GM12878 (cell line): ENCODE data around the gene QSOX1. TPM values are rescaled to one million over a fixed set of nuclear protein-coding genes. Genes with fewer than 3 reads are reported as not detected.

Experiments used
- ATAC-seq: fragments of 200-7000 bp; cut with Tn5 transposase; 3 replicates; pipeline ENCODE4 v1.9.1; 2020; ENCODE audit warnings: mild to moderate bottlenecking, moderate library complexity
- BruUV-seq: library from RNA; stranded (reverse); fragments of 400-500 nt; replicated peaks from 2 replicates; lab custom pipeline; 2021; lab: Mats Ljungman, UMichigan
- CTCF ChIA-PET: fragments of 300-600 bp; sonication (Branson Sonifier 250); formaldehyde crosslinking; extraction: SDS; loops from one replicate; lab custom pipeline; 2021; ENCODE audit warnings: inconsistent platforms; lab: Yijun Ruan, JAX
- POLR2A ChIA-PET: fragments of 350-600 bp; formaldehyde crosslinking; extraction: SDS; loops from one replicate; lab custom pipeline; 2021; ENCODE audit warnings: inconsistent platforms; lab: Charles Lee
- RAD21 ChIA-PET: fragments of 300-600 bp; sonication (Branson Sonifier 250); formaldehyde crosslinking; loops from one replicate; lab custom pipeline; 2023; ENCODE audit warnings: antibody characterized with exemption; ENCODE audit not compliant: unreplicated experiment; lab: Charles Lee
- SMC1A ChIA-PET: fragments of 300-600 bp; sonication (Branson Sonifier 250); formaldehyde crosslinking; loops from one replicate; lab custom pipeline; 2023; ENCODE audit not compliant: unreplicated experiment, uncharacterized antibody; lab: Charles Lee
- DNase-seq: peaks from one replicate; pipeline ENCODE4 v3.0.0-alpha.2; 2011; ENCODE audit warnings: low read depth, low spot score
- FAIRE-seq: peaks from 3 replicates; lab custom pipeline; 2011; peaks lifted over from hg19 to GRCh38; lab: Jason Lieb, UNC
- H2AFZ ChIP-seq: 2 replicates; pipeline ENCODE4 v1.6.0; 2011; ENCODE audit warnings: low read depth, low read length, control low read depth; ENCODE audit not compliant: control insufficient read depth
- H3K27ac ChIP-seq: 2 replicates; pipeline ENCODE4 v1.5.1; 2011; ENCODE audit warnings: control low read depth; ENCODE audit not compliant: control insufficient read depth, insufficient read depth
- H3K27me3 ChIP-seq, 2 experiments: replicated peaks in 1 of 2; 2 replicates each; pipeline versions ENCODE4 v1.6.0 to v1.6.1; 2011; ENCODE audit warnings: low read length in 1 of 2; ENCODE audit not compliant: control insufficient read depth in 2 of 2, insufficient read depth in 2 of 2
- H3K36me3 ChIP-seq, 2 experiments: 2 replicates each; pipeline ENCODE4 v1.5.1; 2011; ENCODE audit warnings: low read length in 1 of 2; ENCODE audit not compliant: control insufficient read depth in 2 of 2, insufficient read depth in 2 of 2
- H3K4me1 ChIP-seq: 2 replicates; pipeline ENCODE4 v1.6.1; 2011; ENCODE audit warnings: mild to moderate bottlenecking, low read length, moderate library complexity, mixed read lengths; ENCODE audit not compliant: control insufficient read depth, insufficient read depth
- H3K4me2 ChIP-seq: 2 replicates; pipeline ENCODE4 v1.6.0; 2011; ENCODE audit warnings: control low read depth; ENCODE audit not compliant: control insufficient read depth, insufficient read depth
- H3K4me3 ChIP-seq: fragments of 200-600 bp; sonication (generic); 2 replicates; pipeline ENCODE4 v1.5.1; 2016
- H3K79me2 ChIP-seq: 2 replicates; pipeline ENCODE4 v1.6.0; 2011; ENCODE audit warnings: low read length; ENCODE audit not compliant: control insufficient read depth, insufficient read depth
- H3K9ac ChIP-seq: 2 replicates; pipeline ENCODE4 v1.8.0; 2011; ENCODE audit warnings: low read length, control low read depth, mixed read lengths; ENCODE audit not compliant: control insufficient read depth, insufficient read depth
- H3K9me3 ChIP-seq: replicated peaks from 3 replicates; pipeline ENCODE4 v1.5.1; 2011; ENCODE audit warnings: mild to moderate bottlenecking, low read length; ENCODE audit not compliant: control insufficient read depth, insufficient read depth
- H4K20me1 ChIP-seq: 2 replicates; pipeline ENCODE4 v1.6.0; 2011; ENCODE audit not compliant: control insufficient read depth, insufficient read depth
- ASH2L ChIP-seq: fragments of 300-600, 200-600 bp; sonication (generic); IDR thresholded peaks from 2 replicates; pipeline ENCODE4 v1.6.1; 2017; ENCODE audit warnings: low read depth, mild to moderate bottlenecking, borderline replicate concordance
- BMI1 ChIP-seq: fragments of 450-650 bp; IDR thresholded peaks from 2 replicates; pipeline ENCODE4 v1.6.1; 2016; ENCODE audit warnings: mild to moderate bottlenecking, moderate library complexity, borderline replicate concordance
- BRCA1 ChIP-seq: IDR thresholded peaks from 2 replicates; pipeline ENCODE4 v1.6.1; 2011; ENCODE audit warnings: low read depth, low read length, improper control_type of control experiment
- CBX5 ChIP-seq: sonication (generic); IDR thresholded peaks from 2 replicates; pipeline ENCODE4 v1.6.1; 2016; ENCODE audit warnings: low read depth, moderate library complexity, mild to moderate bottlenecking, inconsistent platforms
- CEBPB ChIP-seq, 2 experiments: fragments of 150-350 bp in 1 of 2; IDR thresholded peaks; 2 replicates each; pipeline ENCODE4 v1.6.1; 2012 to 2014; ENCODE audit warnings: low read depth in 2 of 2, low read length in 2 of 2, borderline replicate concordance in 1 of 2, inconsistent platforms in 1 of 2
- EP300 ChIP-seq, 2 experiments: fragments of 150-350 bp in 1 of 2; IDR thresholded peaks; 2 replicates each; pipeline ENCODE4 v1.6.1; 2011 to 2012; ENCODE audit warnings: low read depth in 2 of 2, low read length in 2 of 2, borderline replicate concordance in 1 of 2, improper control_type of control experiment in 1 of 2, inconsistent platforms in 1 of 2; ENCODE audit not compliant: control insufficient read depth in 1 of 2
- HCFC1 ChIP-seq: fragments of 150-350 bp; IDR thresholded peaks from 2 replicates; pipeline ENCODE4 v1.6.1; 2014; ENCODE audit warnings: low read length
- IKZF1 ChIP-seq: fragments of 450-650 bp; conservative IDR thresholded peaks from 2 replicates; pipeline ENCODE4 v1.6.1; 2017; ENCODE audit warnings: antibody characterized with exemption, mild to moderate bottlenecking
- MXI1 ChIP-seq: fragments of 150-350 bp; IDR thresholded peaks from 2 replicates; pipeline ENCODE4 v1.6.1; 2011; ENCODE audit warnings: low read depth, mild to moderate bottlenecking, inconsistent platforms, low read length, improper control_type of control experiment
- MYB ChIP-seq: fragments of 150-350 bp; IDR thresholded peaks from 2 replicates; pipeline ENCODE4 v1.6.1; 2014; ENCODE audit warnings: mild to moderate bottlenecking, low read depth, low read length, borderline replicate concordance
- NR2C1 ChIP-seq: fragments of 450-650 bp; IDR thresholded peaks from 2 replicates; pipeline ENCODE4 v1.6.1; 2017; ENCODE audit warnings: antibody characterized with exemption, mild to moderate bottlenecking, moderate library complexity
- SMC3 ChIP-seq: IDR thresholded peaks from 2 replicates; pipeline ENCODE4 v1.6.1; 2011; ENCODE audit warnings: low read length, improper control_type of control experiment, borderline replicate concordance
- SREBF1 ChIP-seq: IDR thresholded peaks from 2 replicates; pipeline ENCODE4 v1.6.1; 2012; ENCODE audit warnings: mild to moderate bottlenecking, low read length
- WGBS: methylation state at CpG from one replicate; pipeline ENCODE4 v1.1.6; 2016; ENCODE audit warnings: low lambda C conversion rate; ENCODE audit not compliant: insufficient replicate concordance, insufficient coverage; ENCODE audit errors: missing lambda C conversion rate; 5-methylcytosine and 5-hydroxymethylcytosine counted together
- in situ Hi-C: fragments of 300-500 bp; cut with MboI; formaldehyde crosslinking; loops from 9 replicates; pipeline ENCODE4 v1.14.3; 2018; ENCODE audit warnings: mixed read lengths
- intact Hi-C: fragments of 100-400 bp; cut with micrococcal nuclease; formaldehyde crosslinking; loops from one replicate; pipeline ENCODE4 v1.14.2; 2022; ENCODE audit not compliant: unreplicated experiment
- polyA plus RNA-seq, 11 experiments: library from polyadenylated mRNA; depleted of rRNA in 4 of 11; unstranded in 6 of 11; stranded (reverse) in 5 of 11; fragments of >200 nt; fragmentation: Nextera tagmentation in 4 of 11; fragmentation: Illumina TruSeq in 1 of 11; extraction: Ambion mirVana in 4 of 11; extraction: Trizol in 1 of 11; gene quantifications; 1 replicate in 1 of 11; 2 replicates in 10 of 11; pipeline versions ENCODE4 v1.2.1 to v1.2.3, GENCODE V29; 2011 to 2016; ENCODE audit warnings: inconsistent platforms in 2 of 11, missing spikeins in 2 of 11, low read depth in 1 of 11
- total RNA-seq, 4 experiments: library from RNA; depleted of rRNA in 3 of 4; stranded (reverse); fragments of >200 nt in 3 of 4; fragmentation: Illumina TruSeq in 1 of 4; extraction: Trizol in 1 of 4; gene quantifications; 2 replicates each; pipeline versions ENCODE4 v1.2.1 to v1.2.3, GENCODE V29; 2013 to 2021
- TF ChIP-seq, protein P1 (sequence below): fragments of 450-650 bp; IDR thresholded peaks from 2 replicates; pipeline ENCODE4 v1.6.1; 2016; ENCODE audit warnings: mild to moderate bottlenecking
- TF ChIP-seq, protein P2 (sequence below): IDR thresholded peaks from 2 replicates; pipeline ENCODE4 v1.6.1; 2012; ENCODE audit warnings: low read length, inconsistent platforms
- TF ChIP-seq, protein P3 (sequence below): fragments of 450-650 bp; formaldehyde crosslinking; IDR thresholded peaks from 2 replicates; pipeline ENCODE4 v1.4.0; 2022; ENCODE audit warnings: mild to moderate bottlenecking, moderate library complexity

The QSOX1 gene
- total and polyA plus RNA-seq, 10 of the 15 experiments (the other 5 are each of a cell fraction or from before 2014, with no cell fraction given): 1.8 to 31.3 (median 11.2) TPM

DNA sequence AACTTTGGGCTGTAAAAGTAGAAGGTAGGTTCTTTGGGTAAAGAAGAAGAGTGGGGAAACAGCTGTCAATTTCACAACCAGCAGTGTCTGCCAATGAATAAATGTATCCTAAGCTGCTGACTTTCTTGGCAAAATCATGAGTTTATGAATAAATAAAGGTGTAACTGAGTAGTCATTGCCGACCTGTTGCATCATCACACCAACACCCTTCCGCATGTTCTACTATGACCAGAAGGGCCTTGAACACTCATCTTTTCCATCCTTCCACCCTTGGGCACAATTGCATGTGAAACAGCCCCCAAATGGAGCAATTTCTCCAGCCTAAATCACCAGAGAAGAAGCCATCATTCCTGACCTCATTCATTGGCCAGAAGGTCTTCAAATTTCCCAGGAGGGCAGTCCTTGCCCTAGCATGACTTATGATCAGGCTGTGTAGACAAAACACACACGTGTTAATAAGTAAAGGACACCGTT is 31.2 kb upstream of the QSOX1 start:
- ChIA-PET POLR2A (no interaction called here), RAD21 (no interaction called here), SMC1A (interaction anchor here (0.6 kb wide), 1 partner anchor 45 kb away, joined by 3 read pairs; no protein-coding TSS in a partner anchor), CTCF (interaction anchor here (1.0 to 1.8 kb wide), 3 partner anchors 18 to 55 kb away, joined by 3 to 7 read pairs (median 4); no protein-coding TSS in a partner anchor)
- Histone ChIP-seq H4K20me1 (no peaks in the 10 kb centered on the region), H3K27ac (no peak overlapping the region), H3K36me3 (no peaks in the 10 kb centered on the region), H3K9ac (no peak overlapping the region), H2AFZ (no peak overlapping the region), H3K4me1 (no peaks in the 10 kb centered on the region), H3K9me3 (no peaks in the 10 kb centered on the region), H3K27me3 (no peaks in the 10 kb centered on the region), H3K4me2 (no peak overlapping the region), H3K4me3 (no peak overlapping the region), H3K79me2 (no peaks in the 10 kb centered on the region)
- in situ Hi-C loops (no loop called here), intact Hi-C loops (no loop called here)
- ATAC-seq (no peak), DNase-seq (no peak), FAIRE-seq (no peak)
- BruUV-seq: no TSS peak
- TF ChIP-seq, protein P1, sequence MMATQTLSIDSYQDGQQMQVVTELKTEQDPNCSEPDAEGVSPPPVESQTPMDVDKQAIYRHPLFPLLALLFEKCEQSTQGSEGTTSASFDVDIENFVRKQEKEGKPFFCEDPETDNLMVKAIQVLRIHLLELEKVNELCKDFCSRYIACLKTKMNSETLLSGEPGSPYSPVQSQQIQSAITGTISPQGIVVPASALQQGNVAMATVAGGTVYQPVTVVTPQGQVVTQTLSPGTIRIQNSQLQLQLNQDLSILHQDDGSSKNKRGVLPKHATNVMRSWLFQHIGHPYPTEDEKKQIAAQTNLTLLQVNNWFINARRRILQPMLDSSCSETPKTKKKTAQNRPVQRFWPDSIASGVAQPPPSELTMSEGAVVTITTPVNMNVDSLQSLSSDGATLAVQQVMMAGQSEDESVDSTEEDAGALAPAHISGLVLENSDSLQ: no peak
- no peak for TF ChIP-seq BMI1
- TF ChIP-seq SMC3: no peak
- TF ChIP-seq NR2C1: no peak
- TF ChIP-seq, protein P2, sequence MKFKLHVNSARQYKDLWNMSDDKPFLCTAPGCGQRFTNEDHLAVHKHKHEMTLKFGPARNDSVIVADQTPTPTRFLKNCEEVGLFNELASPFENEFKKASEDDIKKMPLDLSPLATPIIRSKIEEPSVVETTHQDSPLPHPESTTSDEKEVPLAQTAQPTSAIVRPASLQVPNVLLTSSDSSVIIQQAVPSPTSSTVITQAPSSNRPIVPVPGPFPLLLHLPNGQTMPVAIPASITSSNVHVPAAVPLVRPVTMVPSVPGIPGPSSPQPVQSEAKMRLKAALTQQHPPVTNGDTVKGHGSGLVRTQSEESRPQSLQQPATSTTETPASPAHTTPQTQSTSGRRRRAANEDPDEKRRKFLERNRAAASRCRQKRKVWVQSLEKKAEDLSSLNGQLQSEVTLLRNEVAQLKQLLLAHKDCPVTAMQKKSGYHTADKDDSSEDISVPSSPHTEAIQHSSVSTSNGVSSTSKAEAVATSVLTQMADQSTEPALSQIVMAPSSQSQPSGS: no peak
- no peak for TF ChIP-seq MXI1
- no peak for TF ChIP-seq HCFC1
- no peak for TF ChIP-seq MYB
- no peak for TF ChIP-seq BRCA1
- TF ChIP-seq CEBPB (IDR thresholded peaks at IDR 0.05; ENCODE audit: borderline replicate concordance in 1 of 2, low read depth in 2 of 2, low read length in 2 of 2): no peak
- no peak for TF ChIP-seq EP300 (IDR thresholded peaks at IDR 0.05; ENCODE audit: borderline replicate concordance in 1 of 2, control insufficient read depth in 1 of 2, low read depth in 2 of 2, low read length in 2 of 2)
- TF ChIP-seq CBX5: no peak
- no peak for TF ChIP-seq ASH2L
- no peak for TF ChIP-seq SREBF1
- no peak for TF ChIP-seq IKZF1
- TF ChIP-seq, protein P3, sequence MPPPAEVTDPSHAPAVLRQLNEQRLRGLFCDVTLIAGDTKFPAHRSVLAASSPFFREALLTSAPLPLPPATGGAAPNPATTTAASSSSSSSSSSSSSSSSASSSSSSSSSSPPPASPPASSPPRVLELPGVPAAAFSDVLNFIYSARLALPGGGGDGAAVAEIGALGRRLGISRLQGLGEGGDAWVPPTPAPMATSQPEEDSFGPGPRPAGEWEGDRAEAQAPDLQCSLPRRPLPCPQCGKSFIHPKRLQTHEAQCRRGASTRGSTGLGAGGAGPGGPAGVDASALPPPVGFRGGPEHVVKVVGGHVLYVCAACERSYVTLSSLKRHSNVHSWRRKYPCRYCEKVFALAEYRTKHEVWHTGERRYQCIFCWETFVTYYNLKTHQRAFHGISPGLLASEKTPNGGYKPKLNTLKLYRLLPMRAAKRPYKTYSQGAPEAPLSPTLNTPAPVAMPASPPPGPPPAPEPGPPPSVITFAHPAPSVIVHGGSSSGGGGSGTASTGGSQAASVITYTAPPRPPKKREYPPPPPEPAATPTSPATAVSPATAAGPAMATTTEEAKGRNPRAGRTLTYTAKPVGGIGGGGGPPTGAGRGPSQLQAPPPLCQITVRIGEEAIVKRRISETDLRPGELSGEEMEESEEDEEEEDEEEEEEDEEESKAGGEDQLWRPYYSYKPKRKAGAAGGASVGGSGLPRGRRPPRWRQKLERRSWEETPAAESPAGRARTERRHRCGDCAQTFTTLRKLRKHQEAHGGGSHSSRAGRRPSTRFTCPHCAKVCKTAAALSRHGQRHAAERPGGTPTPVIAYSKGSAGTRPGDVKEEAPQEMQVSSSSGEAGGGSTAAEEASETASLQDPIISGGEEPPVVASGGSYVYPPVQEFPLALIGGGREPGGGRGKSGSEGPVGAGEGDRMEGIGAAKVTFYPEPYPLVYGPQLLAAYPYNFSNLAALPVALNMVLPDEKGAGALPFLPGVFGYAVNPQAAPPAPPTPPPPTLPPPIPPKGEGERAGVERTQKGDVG (CRISPR knock-in tag): no peak
- WGBS: 43% methylated on average over 4 of the region's 4 CpGs
